GM12878 (cell line): Measurements from ENCODE around the gene WNK1. TPM values are rescaled to one million over a fixed set of nuclear protein-coding genes. Genes with fewer than 3 reads are reported as not detected.
A peak's percentile ranks its signal among the peaks of the same experiment; 100 is the strongest.

Experiments
- ATAC-seq: fragments of 200-7000 bp; cut with Tn5 transposase; 3 replicates; pipeline ENCODE4 v1.9.1; 2020; ENCODE audit warnings: mild to moderate bottlenecking, moderate library complexity
- BruUV-seq: library from RNA; stranded (reverse); fragments of 400-500 nt; replicated peaks from 2 replicates; lab custom pipeline; 2021; lab: Mats Ljungman, UMichigan
- CTCF ChIA-PET: fragments of 300-600 bp; sonication (Branson Sonifier 250); formaldehyde crosslinking; extraction: SDS; loops from one replicate; lab custom pipeline; 2021; ENCODE audit warnings: inconsistent platforms; lab: Yijun Ruan, JAX
- POLR2A ChIA-PET: fragments of 350-600 bp; formaldehyde crosslinking; extraction: SDS; loops from one replicate; lab custom pipeline; 2021; ENCODE audit warnings: inconsistent platforms; lab: Charles Lee
- RAD21 ChIA-PET: fragments of 300-600 bp; sonication (Branson Sonifier 250); formaldehyde crosslinking; loops from one replicate; lab custom pipeline; 2023; ENCODE audit warnings: antibody characterized with exemption; ENCODE audit not compliant: unreplicated experiment; lab: Charles Lee
- SMC1A ChIA-PET: fragments of 300-600 bp; sonication (Branson Sonifier 250); formaldehyde crosslinking; loops from one replicate; lab custom pipeline; 2023; ENCODE audit not compliant: unreplicated experiment, uncharacterized antibody; lab: Charles Lee
- DNase-seq: peaks from one replicate; pipeline ENCODE4 v3.0.0-alpha.2; 2011; ENCODE audit warnings: low read depth, low spot score
- FAIRE-seq: peaks from 3 replicates; lab custom pipeline; 2011; peaks lifted over from hg19 to GRCh38; lab: Jason Lieb, UNC
- H2AFZ ChIP-seq: 2 replicates; pipeline ENCODE4 v1.6.0; 2011; ENCODE audit warnings: low read depth, low read length, control low read depth; ENCODE audit not compliant: control insufficient read depth
- H3K27ac ChIP-seq: 2 replicates; pipeline ENCODE4 v1.5.1; 2011; ENCODE audit warnings: control low read depth; ENCODE audit not compliant: control insufficient read depth, insufficient read depth
- H3K27me3 ChIP-seq, 2 experiments: replicated peaks in 1 of 2; 2 replicates each; pipeline versions ENCODE4 v1.6.0 to v1.6.1; 2011; ENCODE audit warnings: low read length in 1 of 2; ENCODE audit not compliant: control insufficient read depth in 2 of 2, insufficient read depth in 2 of 2
- H3K36me3 ChIP-seq, 2 experiments: 2 replicates each; pipeline ENCODE4 v1.5.1; 2011; ENCODE audit warnings: low read length in 1 of 2; ENCODE audit not compliant: control insufficient read depth in 2 of 2, insufficient read depth in 2 of 2
- H3K4me1 ChIP-seq: 2 replicates; pipeline ENCODE4 v1.6.1; 2011; ENCODE audit warnings: mild to moderate bottlenecking, low read length, moderate library complexity, mixed read lengths; ENCODE audit not compliant: control insufficient read depth, insufficient read depth
- H3K4me2 ChIP-seq: 2 replicates; pipeline ENCODE4 v1.6.0; 2011; ENCODE audit warnings: control low read depth; ENCODE audit not compliant: control insufficient read depth, insufficient read depth
- H3K4me3 ChIP-seq: fragments of 200-600 bp; sonication (generic); 2 replicates; pipeline ENCODE4 v1.5.1; 2016
- H3K79me2 ChIP-seq: 2 replicates; pipeline ENCODE4 v1.6.0; 2011; ENCODE audit warnings: low read length; ENCODE audit not compliant: control insufficient read depth, insufficient read depth
- H3K9ac ChIP-seq: 2 replicates; pipeline ENCODE4 v1.8.0; 2011; ENCODE audit warnings: low read length, control low read depth, mixed read lengths; ENCODE audit not compliant: control insufficient read depth, insufficient read depth
- H3K9me3 ChIP-seq: replicated peaks from 3 replicates; pipeline ENCODE4 v1.5.1; 2011; ENCODE audit warnings: mild to moderate bottlenecking, low read length; ENCODE audit not compliant: control insufficient read depth, insufficient read depth
- H4K20me1 ChIP-seq: 2 replicates; pipeline ENCODE4 v1.6.0; 2011; ENCODE audit not compliant: control insufficient read depth, insufficient read depth
- MTA2 ChIP-seq: fragments of 450-650 bp; IDR thresholded peaks from 2 replicates; pipeline ENCODE4 v1.6.1; 2016; ENCODE audit warnings: low read depth, mild to moderate bottlenecking, moderate library complexity
- RUNX3 ChIP-seq: IDR thresholded peaks from 2 replicates; pipeline ENCODE4 v1.6.1; 2012; ENCODE audit warnings: low read length, inconsistent platforms
- ZNF207 ChIP-seq: fragments of 450-650 bp; IDR thresholded peaks from 2 replicates; pipeline ENCODE4 v1.6.1; 2014; ENCODE audit warnings: antibody characterized with exemption, mild to moderate bottlenecking, borderline replicate concordance
- WGBS: methylation state at CpG from one replicate; pipeline ENCODE4 v1.1.6; 2016; ENCODE audit warnings: low lambda C conversion rate; ENCODE audit not compliant: insufficient replicate concordance, insufficient coverage; ENCODE audit errors: missing lambda C conversion rate; 5-methylcytosine and 5-hydroxymethylcytosine counted together
- in situ Hi-C: fragments of 300-500 bp; cut with MboI; formaldehyde crosslinking; loops from 9 replicates; pipeline ENCODE4 v1.14.3; 2018; ENCODE audit warnings: mixed read lengths
- intact Hi-C: fragments of 100-400 bp; cut with micrococcal nuclease; formaldehyde crosslinking; loops from one replicate; pipeline ENCODE4 v1.14.2; 2022; ENCODE audit not compliant: unreplicated experiment
- polyA plus RNA-seq, 11 experiments: library from polyadenylated mRNA; depleted of rRNA in 4 of 11; unstranded in 6 of 11; stranded (reverse) in 5 of 11; fragments of >200 nt; fragmentation: Nextera tagmentation in 4 of 11; fragmentation: Illumina TruSeq in 1 of 11; extraction: Ambion mirVana in 4 of 11; extraction: Trizol in 1 of 11; gene quantifications; 1 replicate in 1 of 11; 2 replicates in 10 of 11; pipeline versions ENCODE4 v1.2.1 to v1.2.3, GENCODE V29; 2011 to 2016; ENCODE audit warnings: inconsistent platforms in 2 of 11, missing spikeins in 2 of 11, low read depth in 1 of 11
- total RNA-seq, 4 experiments: library from RNA; depleted of rRNA in 3 of 4; stranded (reverse); fragments of >200 nt in 3 of 4; fragmentation: Illumina TruSeq in 1 of 4; extraction: Trizol in 1 of 4; gene quantifications; 2 replicates each; pipeline versions ENCODE4 v1.2.1 to v1.2.3, GENCODE V29; 2013 to 2021
- TF ChIP-seq, protein P1 (sequence below): fragments of 450-650 bp; IDR thresholded peaks from 2 replicates; pipeline ENCODE4 v1.6.1; 2016; ENCODE audit warnings: mild to moderate bottlenecking
- TF ChIP-seq, protein P2 (sequence below): fragments of 450-650 bp; formaldehyde crosslinking; IDR thresholded peaks from 2 replicates; pipeline ENCODE4 v1.5.0; 2022; ENCODE audit warnings: mild to moderate bottlenecking, missing genetic modification characterization

Gene WNK1
- total and polyA plus RNA-seq, 10 of the 15 experiments (the other 5 are each of a cell fraction or from before 2014, with no cell fraction given), result 9.6 to 151 (median 86.6) TPM

DNA sequence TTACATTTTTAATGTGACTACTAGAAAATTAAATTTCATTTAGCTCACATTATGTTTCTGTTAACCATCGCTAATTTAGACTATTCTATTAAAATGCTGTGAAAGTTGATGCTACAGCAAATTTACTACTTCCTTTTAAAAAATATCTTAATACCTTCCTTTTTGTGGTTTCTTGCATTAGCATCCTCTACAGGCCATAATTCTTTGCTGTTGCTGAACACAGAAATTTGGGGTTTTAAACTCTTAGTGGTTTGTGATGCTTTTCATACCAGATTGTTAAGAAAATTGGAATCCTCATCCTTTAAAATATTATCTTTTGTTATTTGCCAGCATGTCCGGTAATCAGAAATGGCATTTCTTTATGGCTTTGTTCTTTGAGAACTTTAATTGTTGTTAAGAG is 18.1 kb downstream of the WNK1 start:
- no peak for DNase-seq
- no TSS peak for BruUV-seq
- Histone ChIP-seq H3K27me3 (no peaks in the 10 kb centered on the region), H3K4me2 (no peak overlapping the region), H3K9ac (no peak overlapping the region), H3K4me3 (no peak overlapping the region), H3K27ac (no peak overlapping the region), H4K20me1 (no peaks in the 10 kb centered on the region; the same call in 1 of the 2 replicates), H3K4me1 (peaks cover 6% of the 10 kb centered on the region; the same call in 1 of the 2 replicates), H2AFZ (no peak overlapping the region), H3K9me3 (no peaks in the 10 kb centered on the region), H3K36me3 (no peaks in the 10 kb centered on the region; a peak in 2 of 4 replicates), H3K79me2 (peaks cover 92% of the 10 kb centered on the region)
- ATAC-seq, result no peak
- ChIA-PET RAD21 (interaction anchor here (1.6 kb wide), 1 partner anchor 10 kb away, joined by 5 read pairs; no protein-coding TSS in a partner anchor), SMC1A (interaction anchor here (0.7 to 3.1 kb wide), 6 partner anchors 10 to 44 kb away, joined by 3 to 11 read pairs (median 4); no protein-coding TSS in a partner anchor), CTCF (interaction anchor here (0.7 to 1.8 kb wide), 8 partner anchors 10 to 488 kb away, joined by 3 to 4 read pairs (median 3); no protein-coding TSS in a partner anchor), POLR2A (interaction anchor here (0.6 to 1.3 kb wide), 4 partner anchors 10 to 40 kb away, joined by 3 to 5 read pairs (median 4); no protein-coding TSS in a partner anchor)
- FAIRE-seq, result no peak
- in situ Hi-C loops (no loop called here), intact Hi-C loops (no loop called here)
- peak; percentile 30; the same call in 1 of the 2 replicates for TF ChIP-seq RUNX3
- TF ChIP-seq MTA2, result no peak
- 50% methylated on average over 2 of the region's 2 CpGs for WGBS

DNA sequence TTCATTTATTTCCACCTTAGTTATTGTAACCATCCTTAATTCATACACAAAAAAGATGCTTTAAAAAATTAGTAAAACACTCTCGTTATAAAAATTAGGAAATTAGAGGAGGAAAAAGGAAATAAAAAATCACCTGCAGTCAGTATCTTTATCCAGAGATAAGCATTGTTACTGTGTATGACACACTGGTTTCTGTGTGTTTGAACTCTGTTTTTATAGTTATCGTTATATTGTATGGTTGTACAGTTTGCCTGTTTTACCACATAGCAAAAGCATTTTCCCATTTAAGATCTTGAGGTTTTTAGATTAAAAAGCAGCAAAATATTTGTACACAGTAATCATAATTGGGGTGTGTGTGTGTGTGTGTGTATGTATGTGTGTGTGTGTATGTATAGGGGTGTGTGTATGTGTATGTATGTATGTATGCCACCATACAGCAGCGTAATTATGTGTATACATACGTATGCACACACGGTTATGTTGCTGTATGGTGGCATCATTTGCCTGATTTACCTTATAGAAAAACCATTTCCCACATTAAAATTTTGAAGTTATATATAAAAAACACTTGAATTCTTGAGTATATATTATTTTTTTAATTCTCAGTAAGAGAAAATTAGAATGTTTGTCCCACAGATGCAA is 19.8 kb downstream of the WNK1 start:
- ChIA-PET CTCF (interaction anchor here (1.1 to 1.2 kb wide), 3 partner anchors 11 to 90 kb away, joined by 3 to 6 read pairs (median 3); no protein-coding TSS in a partner anchor), POLR2A (interaction anchor here (0.5 to 1.3 kb wide), 3 partner anchors 9 to 52 kb away, joined by 3 to 8 read pairs (median 5); no protein-coding TSS in a partner anchor), SMC1A (interaction anchor here (0.7 to 2.1 kb wide), 5 partner anchors 9 to 38 kb away, joined by 3 to 10 read pairs (median 3); no protein-coding TSS in a partner anchor), RAD21 (interaction anchor here (1.2 kb wide), 1 partner anchor 9 kb away, joined by 3 read pairs; no protein-coding TSS in a partner anchor)
- WGBS, result 94% methylated on average over 5 of the region's 5 CpGs
- H3K79me2 ChIP-seq, result peaks cover 92% of the 10 kb centered on the region
- intact Hi-C loops (no loop called here), in situ Hi-C loops (no loop called here)
- H3K4me3 ChIP-seq, result no peak overlapping the region
- H3K9me3 ChIP-seq, result no peaks in the 10 kb centered on the region; the same call in 2 of the 3 replicates
- no peak overlapping the region for H2AFZ ChIP-seq
- no TSS peak for BruUV-seq
- H3K9ac ChIP-seq, result no peak overlapping the region
- no peaks in the 10 kb centered on the region; the same call in 1 of the 2 replicates for H4K20me1 ChIP-seq
- no peak for DNase-seq
- no peaks in the 10 kb centered on the region for H3K27me3 ChIP-seq
- TF ChIP-seq, protein P1, sequence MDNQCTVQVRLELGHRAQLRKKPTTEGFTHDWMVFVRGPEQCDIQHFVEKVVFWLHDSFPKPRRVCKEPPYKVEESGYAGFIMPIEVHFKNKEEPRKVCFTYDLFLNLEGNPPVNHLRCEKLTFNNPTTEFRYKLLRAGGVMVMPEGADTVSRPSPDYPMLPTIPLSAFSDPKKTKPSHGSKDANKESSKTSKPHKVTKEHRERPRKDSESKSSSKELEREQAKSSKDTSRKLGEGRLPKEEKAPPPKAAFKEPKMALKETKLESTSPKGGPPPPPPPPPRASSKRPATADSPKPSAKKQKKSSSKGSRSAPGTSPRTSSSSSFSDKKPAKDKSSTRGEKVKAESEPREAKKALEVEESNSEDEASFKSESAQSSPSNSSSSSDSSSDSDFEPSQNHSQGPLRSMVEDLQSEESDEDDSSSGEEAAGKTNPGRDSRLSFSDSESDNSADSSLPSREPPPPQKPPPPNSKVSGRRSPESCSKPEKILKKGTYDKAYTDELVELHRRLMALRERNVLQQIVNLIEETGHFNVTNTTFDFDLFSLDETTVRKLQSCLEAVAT, result 0 out of 2 replicates have a peak, but pooled peaks have one; percentile 26
- TF ChIP-seq ZNF207, result no peak
- TF ChIP-seq, protein P2, sequence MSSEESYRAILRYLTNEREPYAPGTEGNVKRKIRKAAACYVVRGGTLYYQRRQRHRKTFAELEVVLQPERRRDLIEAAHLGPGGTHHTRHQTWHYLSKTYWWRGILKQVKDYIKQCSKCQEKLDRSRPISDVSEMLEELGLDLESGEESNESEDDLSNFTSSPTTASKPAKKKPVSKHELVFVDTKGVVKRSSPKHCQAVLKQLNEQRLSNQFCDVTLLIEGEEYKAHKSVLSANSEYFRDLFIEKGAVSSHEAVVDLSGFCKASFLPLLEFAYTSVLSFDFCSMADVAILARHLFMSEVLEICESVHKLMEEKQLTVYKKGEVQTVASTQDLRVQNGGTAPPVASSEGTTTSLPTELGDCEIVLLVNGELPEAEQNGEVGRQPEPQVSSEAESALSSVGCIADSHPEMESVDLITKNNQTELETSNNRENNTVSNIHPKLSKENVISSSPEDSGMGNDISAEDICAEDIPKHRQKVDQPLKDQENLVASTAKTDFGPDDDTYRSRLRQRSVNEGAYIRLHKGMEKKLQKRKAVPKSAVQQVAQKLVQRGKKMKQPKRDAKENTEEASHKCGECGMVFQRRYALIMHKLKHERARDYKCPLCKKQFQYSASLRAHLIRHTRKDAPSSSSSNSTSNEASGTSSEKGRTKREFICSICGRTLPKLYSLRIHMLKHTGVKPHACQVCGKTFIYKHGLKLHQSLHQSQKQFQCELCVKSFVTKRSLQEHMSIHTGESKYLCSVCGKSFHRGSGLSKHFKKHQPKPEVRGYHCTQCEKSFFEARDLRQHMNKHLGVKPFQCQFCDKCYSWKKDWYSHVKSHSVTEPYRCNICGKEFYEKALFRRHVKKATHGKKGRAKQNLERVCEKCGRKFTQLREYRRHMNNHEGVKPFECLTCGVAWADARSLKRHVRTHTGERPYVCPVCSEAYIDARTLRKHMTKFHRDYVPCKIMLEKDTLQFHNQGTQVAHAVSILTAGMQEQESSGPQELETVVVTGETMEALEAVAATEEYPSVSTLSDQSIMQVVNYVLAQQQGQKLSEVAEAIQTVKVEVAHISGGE (CRISPR knock-in tag), result no peak
- TF ChIP-seq, all 136 proteins: peak for 1
- H3K4me2 ChIP-seq, result no peak overlapping the region
- H3K27ac ChIP-seq, result no peak overlapping the region
- H3K36me3 ChIP-seq, result peaks cover 0 to 2% of the 10 kb centered on the region in 2 experiments; a peak in 2 of 4 replicates
- ATAC-seq (no peak), FAIRE-seq (no peak)
- H3K4me1 ChIP-seq, result peaks cover 2% of the 10 kb centered on the region; the same call in 1 of the 2 replicates
